Kidney (tissue), 14 donors: ENCODE results near the gene TMX2. TPM values are rescaled to one million over a fixed set of nuclear protein-coding genes. Genes with fewer than 3 reads are reported as not detected.

ENCODE experiments used
- DNase-seq, 5 donors: peaks; one replicate each; pipeline ENCODE4 v3.0.0-alpha.2; 2013 to 2020
- FAIRE-seq: peaks from 2 replicates; lab custom pipeline; 2012; peaks lifted over from hg19 to GRCh38; lab: Jason Lieb, UNC
- H3K27ac ChIP-seq, 2 donors: one replicate each; pipeline ENCODE4 v1.7.0; 2013; ENCODE audit warnings: low read depth in 2 of 2, low read length in 2 of 2, inconsistent platforms in 1 of 2
- H3K27me3 ChIP-seq: one replicate; pipeline ENCODE4 v1.7.1; 2013; ENCODE audit warnings: low read length, inconsistent platforms; ENCODE audit not compliant: control insufficient read depth, insufficient read depth
- H3K36me3 ChIP-seq, 3 donors: one replicate each; pipeline versions ENCODE4 v1.7.0 to v1.7.1; 2013; ENCODE audit warnings: low read length in 3 of 3, control low read depth in 1 of 3, inconsistent platforms in 1 of 3; ENCODE audit not compliant: insufficient read depth in 3 of 3, control insufficient read depth in 2 of 3
- H3K4me1 ChIP-seq, 3 donors: one replicate each; pipeline versions ENCODE4 v1.7.0 to v1.7.1; 2013; ENCODE audit warnings: low read length in 3 of 3, inconsistent platforms in 1 of 3, low read depth in 1 of 3; ENCODE audit not compliant: control insufficient read depth in 2 of 3, insufficient read depth in 2 of 3
- H3K4me3 ChIP-seq, 3 donors: one replicate each; pipeline versions ENCODE4 v1.7.0 to v1.8.1; 2013; ENCODE audit warnings: low read length in 3 of 3, control low read depth in 1 of 3, inconsistent platforms in 1 of 3
- H3K9ac ChIP-seq, 3 donors: one replicate each; pipeline versions ENCODE4 v1.7.0 to v1.7.1; 2013; ENCODE audit warnings: low read length in 3 of 3, control low read depth in 1 of 3, inconsistent platforms in 1 of 3
- H3K9me3 ChIP-seq, 3 donors: one replicate each; pipeline versions ENCODE4 v1.7.0 to v1.7.1; 2013; ENCODE audit warnings: low read length in 3 of 3, control low read depth in 1 of 3, inconsistent platforms in 1 of 3; ENCODE audit not compliant: control insufficient read depth in 2 of 3, insufficient read depth in 1 of 3
- intact Hi-C: fragments of 100-400 bp; cut with DNase I; formaldehyde crosslinking; loops from one replicate; pipeline ENCODE4 v1.11.1; 2022
- polyA plus RNA-seq: library from polyadenylated mRNA; stranded (reverse); fragments of 350-450 nt; fragmentation: Illumina TruSeq; extraction: RNeasy Lipid Tissue Mini Kit (QIAGEN cat#74804); gene quantifications from one replicate; pipeline ENCODE4 v1.2.3, GENCODE V29; 2014; ENCODE audit warnings: low read depth, low replicate concordance; ENCODE audit not compliant: insufficient read depth
- total RNA-seq: library from RNA; stranded (reverse); fragmentation: NEBNext Ultra II Directional; extraction: Animal tissue kit (Norgen Biotek cat#: 25700); gene quantifications from one replicate; pipeline ENCODE4 v1.2.1, GENCODE V29; 2021
- TF ChIP-seq, protein P1 (sequence below): IDR thresholded peaks from 3 replicates; pipeline ENCODE4 v1.5.1; 2012; ENCODE audit warnings: mild to moderate bottlenecking, moderate library complexity, borderline replicate concordance; ENCODE audit not compliant: insufficient read depth; ENCODE audit errors: extremely low read depth
- donor health status: control.
- donor health status: control.
- donor health status: control.
- donor health status: control.
- donor health status: control.
- donor health status: DM: yes; HTN: yes; CAD: no.
- donor health status: Normal renal cell carcinoma (clear cell type).

TMX2 gene
- total and polyA plus RNA-seq, 2 donors from 2014 or later, result 86.1 to 133 TPM

DNA sequence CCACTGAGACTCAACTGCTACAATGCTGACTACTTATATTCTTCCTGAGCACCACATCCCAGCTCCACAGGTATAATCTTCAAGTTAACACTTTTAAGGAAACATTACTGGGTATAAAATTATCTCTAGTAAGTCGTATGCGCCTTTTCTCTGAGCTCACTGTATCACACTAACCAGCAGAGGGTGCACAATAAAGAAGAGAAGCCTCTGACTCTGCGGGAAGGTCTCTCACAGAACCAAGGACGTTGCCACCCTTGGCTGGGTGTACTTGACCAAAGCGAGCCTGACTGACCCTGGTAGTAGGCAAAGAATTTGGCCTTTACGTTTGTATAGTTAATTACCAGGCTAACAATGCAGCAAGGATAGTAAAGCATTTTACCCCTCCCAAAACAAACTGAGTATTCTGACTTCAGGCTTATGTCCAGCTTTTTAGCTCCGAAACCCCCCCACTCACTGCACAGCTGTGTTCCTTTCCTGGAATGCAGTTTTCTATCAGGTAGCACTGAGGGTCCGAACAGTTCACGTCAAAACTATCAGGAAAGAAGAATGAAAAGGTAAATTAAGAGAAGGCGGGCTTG, 39.4 kb downstream of the TMX2 start, which contains the start of gene BTBD18:
Gene BTBD18 (minus strand): TSS at position 144 of the 578 bp plus-strand sequence. CDS start 631 bp downstream, outside the sequence.
- TF ChIP-seq, protein P1, sequence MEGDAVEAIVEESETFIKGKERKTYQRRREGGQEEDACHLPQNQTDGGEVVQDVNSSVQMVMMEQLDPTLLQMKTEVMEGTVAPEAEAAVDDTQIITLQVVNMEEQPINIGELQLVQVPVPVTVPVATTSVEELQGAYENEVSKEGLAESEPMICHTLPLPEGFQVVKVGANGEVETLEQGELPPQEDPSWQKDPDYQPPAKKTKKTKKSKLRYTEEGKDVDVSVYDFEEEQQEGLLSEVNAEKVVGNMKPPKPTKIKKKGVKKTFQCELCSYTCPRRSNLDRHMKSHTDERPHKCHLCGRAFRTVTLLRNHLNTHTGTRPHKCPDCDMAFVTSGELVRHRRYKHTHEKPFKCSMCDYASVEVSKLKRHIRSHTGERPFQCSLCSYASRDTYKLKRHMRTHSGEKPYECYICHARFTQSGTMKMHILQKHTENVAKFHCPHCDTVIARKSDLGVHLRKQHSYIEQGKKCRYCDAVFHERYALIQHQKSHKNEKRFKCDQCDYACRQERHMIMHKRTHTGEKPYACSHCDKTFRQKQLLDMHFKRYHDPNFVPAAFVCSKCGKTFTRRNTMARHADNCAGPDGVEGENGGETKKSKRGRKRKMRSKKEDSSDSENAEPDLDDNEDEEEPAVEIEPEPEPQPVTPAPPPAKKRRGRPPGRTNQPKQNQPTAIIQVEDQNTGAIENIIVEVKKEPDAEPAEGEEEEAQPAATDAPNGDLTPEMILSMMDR, result peak; percentile 70
- Histone ChIP-seq H3K4me1 (peaks cover 0 to under 1% (median 0%) of the 10 kb centered on the region in 3 donors), H3K27ac (no peak within 1 kb of the TSS), H3K4me3 (no peak within 1 kb of the TSS), H3K36me3 (no peaks in the 10 kb centered on the region), H3K9ac (no peak within 1 kb of the TSS), H3K9me3 (no peaks in the 10 kb centered on the region), H3K27me3 (no peaks in the 10 kb centered on the region)
- intact Hi-C loops, result no loop called here
- DNase-seq (peak in 2 of 5 donors; percentile 41 to 71), FAIRE-seq (no peak)

DNA sequence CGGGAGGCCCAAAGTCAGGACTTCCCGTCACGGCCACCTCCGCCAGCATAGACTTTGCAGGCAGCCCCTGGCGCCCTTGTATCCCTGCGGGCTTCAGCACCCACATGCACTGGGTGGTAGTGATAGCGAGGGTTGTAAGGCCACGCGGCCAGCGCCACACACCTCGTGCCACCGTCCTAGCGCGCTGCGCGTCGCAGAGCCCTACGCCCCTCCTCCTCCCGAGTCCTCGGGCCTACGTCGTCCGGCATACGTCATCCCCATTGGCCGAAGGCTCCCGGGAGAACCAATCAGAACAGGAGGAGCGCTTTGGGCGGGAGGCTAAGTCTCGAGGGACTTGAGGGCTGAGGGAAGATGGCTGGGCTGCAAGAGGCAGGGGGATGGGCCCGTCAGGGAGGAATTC, 40.6 kb downstream of the TMX2 start:
- Histone ChIP-seq H3K4me1 (no peaks in the 10 kb centered on the region), H3K4me3 (no peak overlapping the region), H3K27me3 (no peaks in the 10 kb centered on the region), H3K36me3 (no peaks in the 10 kb centered on the region), H3K9me3 (no peaks in the 10 kb centered on the region), H3K27ac (no peak overlapping the region), H3K9ac (no peak overlapping the region)
- TF ChIP-seq, protein P1, result no peak
- DNase-seq, result no peak
- FAIRE-seq, result no peak
- intact Hi-C loops, result no loop called here

DNA sequence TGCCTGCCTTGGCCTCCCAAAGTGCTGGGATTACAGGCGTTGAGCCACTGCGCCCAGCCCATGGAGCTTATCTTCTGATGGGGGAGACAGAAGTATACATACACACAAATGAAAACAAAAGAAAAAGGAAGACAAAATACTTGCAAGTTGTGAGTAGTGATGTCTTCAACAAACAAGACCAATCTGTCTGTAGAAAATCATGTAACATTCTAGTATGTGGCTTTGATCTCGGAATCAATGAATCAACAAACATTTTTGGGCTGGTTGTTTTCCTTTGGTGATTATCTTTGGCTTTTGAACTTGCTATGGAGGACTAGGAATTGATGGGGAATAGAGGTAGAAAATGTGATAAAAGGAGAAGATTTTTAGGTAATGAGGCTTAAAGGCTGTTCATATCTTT, 45.8 kb downstream of the TMX2 start:
- no peaks in the 10 kb centered on the region for H3K36me3 ChIP-seq
- H3K9ac ChIP-seq, result no peak overlapping the region
- no peak for DNase-seq
- FAIRE-seq, result no peak
- TF ChIP-seq, protein P1, result no peak
- no peaks in the 10 kb centered on the region for H3K27me3 ChIP-seq
- no peaks in the 10 kb centered on the region for H3K9me3 ChIP-seq
- no peak overlapping the region for H3K4me3 ChIP-seq
- H3K4me1 ChIP-seq, result no peaks in the 10 kb centered on the region
- no peak overlapping the region for H3K27ac ChIP-seq
- intact Hi-C loops, result loop anchor here (5.0 kb wide), 1 partner anchor 39 kb away; no protein-coding TSS in a partner anchor
